ENCODE measurements around the gene SLC22A4.

- TF ChIP-seq CTCF (IDR thresholded peaks at IDR 0.05; ENCODE audit: low read depth, low read length) (no peak), MYC (IDR thresholded peaks at IDR 0.05; ENCODE audit: low read depth, low read length) (peak; percentile 49; the same call in 1 of the 2 replicates), POLR2A (IDR thresholded peaks at IDR 0.05; ENCODE audit: extremely low read depth, insufficient read length) (no peak)
These were observed 77.9 kb downstream of the SLC22A4 start for GRCh38 chr5:132372127-132372526.

Data from NB4 (cell line).